HT1080 (cell line): ENCODE data around the gene FSTL4. TPM values are rescaled to one million over a fixed set of nuclear protein-coding genes. Genes with fewer than 3 reads are reported as not detected.
"Not testable (repeated sequence)": the region's sequence is repeated elsewhere in the genome, so short reads cannot be mapped to it uniquely, and the experiment has no call there.

Experiments
- DNase-seq: peaks from one replicate; pipeline ENCODE4 v3.0.0-alpha.2; 2015; ENCODE audit warnings: low read depth
- total RNA-seq: library from RNA; depleted of rRNA; stranded (reverse); fragments of >200 nt; shearing (Covaris generic); gene quantifications from 2 replicates; pipeline ENCODE4 v1.2.3, GENCODE V29; 2014

FSTL4 gene
- total RNA-seq, 1 experiment from 2014 or later: 0.47 TPM

GRCh38 chr5:133232435-133232834 lies 379.9 kb downstream of the FSTL4 start:
- no peak for DNase-seq

GRCh38 chr5:133232011-133232410 lies 380.3 kb downstream of the FSTL4 start:
- no peak for DNase-seq

- no peak for DNase-seq
Observed at GRCh38 chr5:133230823-133231578, 381.3 kb downstream of the FSTL4 start.

GRCh38 chr5:133229931-133230664 lies 382.2 kb downstream of the FSTL4 start:
- peak; percentile 35 for DNase-seq

GRCh38 chr5:133228316-133228715 lies 384.0 kb downstream of the FSTL4 start:
- no peak for DNase-seq

- DNase-seq: no peak
Observed at GRCh38 chr5:133227897-133228296, 384.4 kb downstream of the FSTL4 start.

- no peak for DNase-seq
Observed at GRCh38 chr5:133227082-133227481, 385.3 kb downstream of the FSTL4 start.

GRCh38 chr5:133226186-133226585 lies 386.2 kb downstream of the FSTL4 start:
- DNase-seq: no peak

GRCh38 chr5:133225671-133226152 lies 386.6 kb downstream of the FSTL4 start:
- DNase-seq: no peak

- no peak for DNase-seq
Observed at GRCh38 chr5:133222979-133223378, 389.4 kb downstream of the FSTL4 start.

- DNase-seq: no peak
Observed at GRCh38 chr5:133222521-133222920, 389.8 kb downstream of the FSTL4 start.

- no peak for DNase-seq
Observed at GRCh38 chr5:133222040-133222439, 390.3 kb downstream of the FSTL4 start.

GRCh38 chr5:133220851-133221674 lies 391.3 kb downstream of the FSTL4 start:
- DNase-seq: no peak

GRCh38 chr5:133219296-133219695 lies 393.0 kb downstream of the FSTL4 start:
- no peak for DNase-seq

GRCh38 chr5:133216138-133216537 lies 396.2 kb downstream of the FSTL4 start:
- not testable (repeated sequence) for DNase-seq

- no peak for DNase-seq
Observed at GRCh38 chr5:133214153-133214820, 398.1 kb downstream of the FSTL4 start.

- no peak for DNase-seq
Observed at GRCh38 chr5:133205649-133206048, 406.7 kb downstream of the FSTL4 start.

- no peak for DNase-seq
Observed at GRCh38 chr5:133205204-133205603, 407.1 kb downstream of the FSTL4 start.

GRCh38 chr5:133203317-133204305 lies 408.7 kb downstream of the FSTL4 start:
- DNase-seq: no peak
